Measurements from ENCODE around the gene LILRA1.
"Not testable (repeated sequence)": the region's sequence is repeated elsewhere in the genome, so short reads cannot be mapped to it uniquely, and the experiment has no call there.

LILRA1 gene

GRCh38 chr19:54616057-54616456 lies 22.6 kb downstream of the LILRA1 start:
- Mint-ChIP-seq H3K9me3 (no peaks in the 10 kb centered on the region), H3K27me3 (peaks cover 10% of the 10 kb centered on the region), H3K27ac (ENCODE audit: low read depth) (peak overlapping the region; percentile 91), H3K36me3 (ENCODE audit: insufficient read depth) (peaks cover 7% of the 10 kb centered on the region), H3K4me1 (peaks cover 16% of the 10 kb centered on the region), H3K4me3 (peak overlapping the region; percentile 77)
- ATAC-seq (replicated peaks; ENCODE audit: extremely low read depth, poor library complexity, severe bottlenecking) (no peak), DNase-seq (ENCODE audit: low spot score in 2 of 2) (no peak)

- Mint-ChIP-seq H3K27me3 (peaks cover 10% of the 10 kb centered on the region), H3K27ac (ENCODE audit: low read depth) (peak overlapping the region; percentile 91), H3K4me3 (peak overlapping the region; percentile 77), H3K4me1 (peaks cover 23% of the 10 kb centered on the region), H3K36me3 (ENCODE audit: insufficient read depth) (peaks cover 7% of the 10 kb centered on the region), H3K9me3 (no peaks in the 10 kb centered on the region)
- DNase-seq (ENCODE audit: low spot score in 2 of 2) (no peak), ATAC-seq (replicated peaks; ENCODE audit: extremely low read depth, poor library complexity, severe bottlenecking) (peak; percentile 32)
Measured at GRCh38 chr19:54616821-54617560, 23.6 kb downstream of the LILRA1 start.

- Mint-ChIP-seq H3K9me3 (no peaks in the 10 kb centered on the region), H3K36me3 (ENCODE audit: insufficient read depth) (peaks cover 7% of the 10 kb centered on the region), H3K27me3 (peaks cover under 1% of the 10 kb centered on the region), H3K4me1 (peaks cover 42% of the 10 kb centered on the region), H3K27ac (ENCODE audit: low read depth) (no peak overlapping the region), H3K4me3 (peak overlapping the region; percentile 18)
- DNase-seq (ENCODE audit: low spot score in 2 of 2) (no peak), ATAC-seq (replicated peaks; ENCODE audit: extremely low read depth, poor library complexity, severe bottlenecking) (no peak)
Measured at GRCh38 chr19:54620464-54620863, 27.0 kb downstream of the LILRA1 start.

- DNase-seq (ENCODE audit: low spot score in 2 of 2) (no peak), ATAC-seq (replicated peaks; ENCODE audit: extremely low read depth, poor library complexity, severe bottlenecking) (no peak)
- Mint-ChIP-seq H3K9me3 (no peaks in the 10 kb centered on the region), H3K27me3 (peaks cover 20% of the 10 kb centered on the region), H3K4me3 (peak overlapping the region; percentile 72), H3K27ac (ENCODE audit: low read depth) (peak overlapping the region; percentile 82), H3K4me1 (peaks cover 33% of the 10 kb centered on the region), H3K36me3 (ENCODE audit: insufficient read depth) (peaks cover 7% of the 10 kb centered on the region)
Measured at GRCh38 chr19:54622431-54622830, 29.0 kb downstream of the LILRA1 start.

GRCh38 chr19:54624234-54624633 lies 30.8 kb downstream of the LILRA1 start:
- Mint-ChIP-seq H3K4me3 (peak overlapping the region; percentile 64), H3K27me3 (peaks cover 35% of the 10 kb centered on the region), H3K27ac (ENCODE audit: low read depth) (peak overlapping the region; percentile 83), H3K4me1 (peaks cover 33% of the 10 kb centered on the region)
- not testable (repeated sequence) for H3K9me3 Mint-ChIP-seq; DNase-seq (ENCODE audit: low spot score in 2 of 2); H3K36me3 Mint-ChIP-seq (ENCODE audit: insufficient read depth)
- ATAC-seq (replicated peaks; ENCODE audit: extremely low read depth, poor library complexity, severe bottlenecking), result peak; percentile 59

- H3K4me3 Mint-ChIP-seq, result peak overlapping the region; percentile 64
- peaks cover 42% of the 10 kb centered on the region for H3K27me3 Mint-ChIP-seq
- DNase-seq (ENCODE audit: low spot score in 2 of 2); H3K27ac Mint-ChIP-seq (ENCODE audit: low read depth); H3K9me3 Mint-ChIP-seq; H3K36me3 Mint-ChIP-seq (ENCODE audit: insufficient read depth): not testable (repeated sequence)
- H3K4me1 Mint-ChIP-seq, result peaks cover 34% of the 10 kb centered on the region
- peak; percentile 87 for ATAC-seq (replicated peaks; ENCODE audit: extremely low read depth, poor library complexity, severe bottlenecking)
Measured at GRCh38 chr19:54624934-54625730, 31.7 kb downstream of the LILRA1 start.

GRCh38 chr19:54626757-54627156 lies 33.3 kb downstream of the LILRA1 start:
- Mint-ChIP-seq H3K27ac (ENCODE audit: low read depth) (peak overlapping the region; percentile 36), H3K9me3 (no peaks in the 10 kb centered on the region)

GRCh38 chr19:54627912-54628311 lies 34.5 kb downstream of the LILRA1 start:
- peak overlapping the region; percentile 36 for H3K27ac Mint-ChIP-seq (ENCODE audit: low read depth)
- peaks cover 66% of the 10 kb centered on the region for H3K27me3 Mint-ChIP-seq
- DNase-seq (ENCODE audit: low spot score in 2 of 2); H3K4me3 Mint-ChIP-seq; ATAC-seq (replicated peaks; ENCODE audit: extremely low read depth, poor library complexity, severe bottlenecking); H3K9me3 Mint-ChIP-seq: not testable (repeated sequence)
- H3K36me3 Mint-ChIP-seq (ENCODE audit: insufficient read depth), result peaks cover 11% of the 10 kb centered on the region
- H3K4me1 Mint-ChIP-seq, result peaks cover 29% of the 10 kb centered on the region

More at GRCh38 chr19:54626757-54627156, 33.3 kb downstream of the LILRA1 start:
- ATAC-seq (replicated peaks; ENCODE audit: extremely low read depth, poor library complexity, severe bottlenecking), result no peak
- Mint-ChIP-seq H3K27me3 (peaks cover 58% of the 10 kb centered on the region), H3K4me3 (peak overlapping the region; percentile 35), H3K36me3 (ENCODE audit: insufficient read depth) (peaks cover 9% of the 10 kb centered on the region), H3K4me1 (peaks cover 39% of the 10 kb centered on the region)
- no peak for DNase-seq (ENCODE audit: low spot score in 2 of 2)

GRCh38 chr19:54630262-54630661 lies 36.8 kb downstream of the LILRA1 start, which contains the start of gene LILRB1:
TSS of gene LILRB1 (plus strand) at chr19:54630484. CDS start at chr19:54631074, 590 bp downstream.
- not testable (repeated sequence) for DNase-seq (ENCODE audit: low spot score in 2 of 2); H3K9me3 Mint-ChIP-seq; ATAC-seq (replicated peaks; ENCODE audit: extremely low read depth, poor library complexity, severe bottlenecking)
- H3K36me3 Mint-ChIP-seq (ENCODE audit: insufficient read depth), result peaks cover 13% of the 10 kb centered on the region
- peak within 1 kb of the TSS; percentile 50 for H3K27ac Mint-ChIP-seq (ENCODE audit: low read depth)
- peaks cover 66% of the 10 kb centered on the region for H3K27me3 Mint-ChIP-seq
- peak within 1 kb of the TSS; percentile 53 for H3K4me3 Mint-ChIP-seq
- peaks cover 19% of the 10 kb centered on the region for H3K4me1 Mint-ChIP-seq

- peaks cover 16% of the 10 kb centered on the region for H3K4me1 Mint-ChIP-seq
- peaks cover 13% of the 10 kb centered on the region for H3K36me3 Mint-ChIP-seq (ENCODE audit: insufficient read depth)
- ATAC-seq (replicated peaks; ENCODE audit: extremely low read depth, poor library complexity, severe bottlenecking) (no peak), DNase-seq (ENCODE audit: low spot score in 2 of 2) (no peak)
- peak overlapping the region; percentile 50 for H3K27ac Mint-ChIP-seq (ENCODE audit: low read depth)
- no peaks in the 10 kb centered on the region for H3K9me3 Mint-ChIP-seq
- peak overlapping the region; percentile 53 for H3K4me3 Mint-ChIP-seq
- peaks cover 63% of the 10 kb centered on the region for H3K27me3 Mint-ChIP-seq
Measured at GRCh38 chr19:54630782-54631181, 37.4 kb downstream of the LILRA1 start.

- Mint-ChIP-seq H3K36me3 (ENCODE audit: insufficient read depth) (peaks cover 13% of the 10 kb centered on the region), H3K4me1 (peaks cover 12% of the 10 kb centered on the region), H3K27me3 (peaks cover 54% of the 10 kb centered on the region)
- DNase-seq (ENCODE audit: low spot score in 2 of 2); H3K4me3 Mint-ChIP-seq; ATAC-seq (replicated peaks; ENCODE audit: extremely low read depth, poor library complexity, severe bottlenecking); H3K27ac Mint-ChIP-seq (ENCODE audit: low read depth); H3K9me3 Mint-ChIP-seq: not testable (repeated sequence)
Measured at GRCh38 chr19:54631489-54632337, 38.3 kb downstream of the LILRA1 start.

GRCh38 chr19:54632517-54632916 lies 39.1 kb downstream of the LILRA1 start:
- H3K9me3 Mint-ChIP-seq; ATAC-seq (replicated peaks; ENCODE audit: extremely low read depth, poor library complexity, severe bottlenecking); DNase-seq (ENCODE audit: low spot score in 2 of 2); H3K4me3 Mint-ChIP-seq; H3K27ac Mint-ChIP-seq (ENCODE audit: low read depth): not testable (repeated sequence)
- peaks cover 46% of the 10 kb centered on the region for H3K27me3 Mint-ChIP-seq
- peaks cover 13% of the 10 kb centered on the region for H3K36me3 Mint-ChIP-seq (ENCODE audit: insufficient read depth)
- H3K4me1 Mint-ChIP-seq, result peaks cover 12% of the 10 kb centered on the region

All from central memory CD8-positive, alpha-beta T cell (primary cell).